ENCODE measurements around the gene LDLRAD2.

The LDLRAD2 gene

GRCh38 chr1:21841852-21842466 is 29.9 kb downstream of the LDLRAD2 start:
- no peak for DNase-seq (ENCODE audit: extremely low read depth, low read depth)
- TF ChIP-seq CTCF (IDR thresholded peaks at IDR 0.05; ENCODE audit: low read depth, low read length) = no peak

GRCh38 chr1:21842606-21843162 is 30.6 kb downstream of the LDLRAD2 start:
- DNase-seq (ENCODE audit: extremely low read depth, low read depth) = no peak
- no peak for TF ChIP-seq CTCF (IDR thresholded peaks at IDR 0.05; ENCODE audit: low read depth, low read length)

GRCh38 chr1:21843208-21843607 is 31.1 kb downstream of the LDLRAD2 start:
- TF ChIP-seq CTCF (IDR thresholded peaks at IDR 0.05; ENCODE audit: low read depth, low read length) = no peak
- DNase-seq (ENCODE audit: extremely low read depth, low read depth) = no peak

GRCh38 chr1:21843996-21844395 is 31.9 kb downstream of the LDLRAD2 start:
- no peak for DNase-seq (ENCODE audit: extremely low read depth, low read depth)

GRCh38 chr1:21845646-21846641 is 33.9 kb downstream of the LDLRAD2 start:
- DNase-seq (ENCODE audit: extremely low read depth, low read depth) = no peak
- TF ChIP-seq CTCF (IDR thresholded peaks at IDR 0.05; ENCODE audit: low read depth, low read length) = no peak

More at GRCh38 chr1:21843996-21844395, 31.9 kb downstream of the LDLRAD2 start:
- no peak for TF ChIP-seq CTCF (IDR thresholded peaks at IDR 0.05; ENCODE audit: low read depth, low read length)

GRCh38 chr1:21847223-21848205 is 35.4 kb downstream of the LDLRAD2 start:
- no peak for TF ChIP-seq CTCF (IDR thresholded peaks at IDR 0.05; ENCODE audit: low read depth, low read length)
- no peak for DNase-seq (ENCODE audit: extremely low read depth, low read depth)

Data from AG09319 (cell line).